Prostate gland (tissue), 2 donors: ENCODE measurements around the gene PCNT.

ENCODE experiments used
- POLR2AphosphoS5 ChIP-seq: sonication (generic); formaldehyde crosslinking; IDR thresholded peaks from one replicate; pipeline ENCODE4 v1.6.1; 2017; ENCODE audit warnings: antibody characterized with exemption
- TF ChIP-seq, protein P1 (sequence below), 4 experiments: fragments of 200-600 bp in 2 of 4; fragments of 450-650 bp in 2 of 4; sonication (generic) in 2 of 4; IDR thresholded peaks; 1 replicate in 3 of 4; 2 replicates in 1 of 4; pipeline ENCODE4 v1.5.1; 2016 to 2019; ENCODE audit warnings: antibody characterized with exemption in 4 of 4, mild to moderate bottlenecking in 2 of 4, moderate library complexity in 2 of 4

DNA sequence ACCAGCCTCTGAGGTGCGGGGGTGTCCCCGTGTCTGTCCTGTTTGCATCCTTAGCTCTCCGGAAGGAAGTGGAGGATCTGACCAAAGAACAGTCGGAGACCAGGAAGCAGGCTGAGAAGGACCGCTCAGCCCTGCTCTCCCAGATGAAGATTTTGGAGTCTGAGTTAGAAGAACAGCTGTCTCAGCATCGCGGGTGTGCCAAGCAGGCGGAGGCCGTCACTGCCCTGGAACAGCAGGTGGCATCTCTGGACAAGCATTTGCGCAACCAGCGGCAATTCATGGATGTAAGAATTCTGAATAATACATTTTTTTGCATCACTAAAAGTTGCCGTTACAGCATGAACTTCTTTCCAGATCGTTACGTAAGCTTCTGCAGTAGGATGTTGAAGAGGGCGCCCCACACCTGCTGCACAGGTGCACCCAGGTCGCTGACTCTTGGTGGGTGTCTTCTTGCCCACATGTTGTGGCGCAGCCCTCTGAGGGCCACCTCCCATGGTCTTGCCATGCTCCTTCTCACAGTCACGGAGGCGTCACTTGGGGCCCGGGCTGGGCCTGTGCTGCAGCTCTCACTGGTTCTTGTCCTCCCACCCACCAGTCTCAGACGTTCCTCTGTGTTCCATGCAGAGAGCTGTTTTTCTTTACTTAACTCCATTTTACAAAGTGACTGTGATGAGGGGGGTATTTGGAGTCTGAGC is 73.4 kb downstream of the PCNT start:
- TF ChIP-seq, protein P1, sequence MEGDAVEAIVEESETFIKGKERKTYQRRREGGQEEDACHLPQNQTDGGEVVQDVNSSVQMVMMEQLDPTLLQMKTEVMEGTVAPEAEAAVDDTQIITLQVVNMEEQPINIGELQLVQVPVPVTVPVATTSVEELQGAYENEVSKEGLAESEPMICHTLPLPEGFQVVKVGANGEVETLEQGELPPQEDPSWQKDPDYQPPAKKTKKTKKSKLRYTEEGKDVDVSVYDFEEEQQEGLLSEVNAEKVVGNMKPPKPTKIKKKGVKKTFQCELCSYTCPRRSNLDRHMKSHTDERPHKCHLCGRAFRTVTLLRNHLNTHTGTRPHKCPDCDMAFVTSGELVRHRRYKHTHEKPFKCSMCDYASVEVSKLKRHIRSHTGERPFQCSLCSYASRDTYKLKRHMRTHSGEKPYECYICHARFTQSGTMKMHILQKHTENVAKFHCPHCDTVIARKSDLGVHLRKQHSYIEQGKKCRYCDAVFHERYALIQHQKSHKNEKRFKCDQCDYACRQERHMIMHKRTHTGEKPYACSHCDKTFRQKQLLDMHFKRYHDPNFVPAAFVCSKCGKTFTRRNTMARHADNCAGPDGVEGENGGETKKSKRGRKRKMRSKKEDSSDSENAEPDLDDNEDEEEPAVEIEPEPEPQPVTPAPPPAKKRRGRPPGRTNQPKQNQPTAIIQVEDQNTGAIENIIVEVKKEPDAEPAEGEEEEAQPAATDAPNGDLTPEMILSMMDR (IDR thresholded peaks at IDR 0.05), result no peak
- no peak for TF ChIP-seq POLR2AphosphoS5
